Measurements from ENCODE around the gene FGFR3. TPM values are rescaled to one million over a fixed set of nuclear protein-coding genes. Genes with fewer than 3 reads are reported as not detected.

FGFR3 gene
- 38.4 and 49.9 TPM in 2 replicates for total RNA-seq (2014; rRNA removed; shearing (Covaris generic))

- no peak for DNase-seq (ENCODE audit: low spot score)
- in situ Hi-C loops (cut with HindIII; ENCODE audit: low sequenced_read_pairs): no loop called here
Observed at GRCh38 chr4:1792832-1793495, at the start of gene FGFR3. TSS of gene FGFR3 (plus strand) at chr4:1793293. CDS start at chr4:1793935, 642 bp downstream.

GRCh38 chr4:1743551-1743950 is 49.5 kb upstream of the FGFR3 start:
- in situ Hi-C loops (cut with HindIII; ENCODE audit: low sequenced_read_pairs): no loop called here
- no peak for DNase-seq (ENCODE audit: low spot score)

GRCh38 chr4:1743975-1744374 is 49.1 kb upstream of the FGFR3 start:
- no peak for DNase-seq (ENCODE audit: low spot score)
- in situ Hi-C loops (cut with HindIII; ENCODE audit: low sequenced_read_pairs): no loop called here

GRCh38 chr4:1744552-1744951 is 48.5 kb upstream of the FGFR3 start:
- no peak for DNase-seq (ENCODE audit: low spot score)
- in situ Hi-C loops (cut with HindIII; ENCODE audit: low sequenced_read_pairs): no loop called here

- DNase-seq (ENCODE audit: low spot score): no peak
- in situ Hi-C loops (cut with HindIII; ENCODE audit: low sequenced_read_pairs): no loop called here
Observed at GRCh38 chr4:1745165-1745564, 47.9 kb upstream of the FGFR3 start.

GRCh38 chr4:1745697-1746096 is 47.4 kb upstream of the FGFR3 start:
- DNase-seq (ENCODE audit: low spot score): no peak
- in situ Hi-C loops (cut with HindIII; ENCODE audit: low sequenced_read_pairs): no loop called here

DNA sequence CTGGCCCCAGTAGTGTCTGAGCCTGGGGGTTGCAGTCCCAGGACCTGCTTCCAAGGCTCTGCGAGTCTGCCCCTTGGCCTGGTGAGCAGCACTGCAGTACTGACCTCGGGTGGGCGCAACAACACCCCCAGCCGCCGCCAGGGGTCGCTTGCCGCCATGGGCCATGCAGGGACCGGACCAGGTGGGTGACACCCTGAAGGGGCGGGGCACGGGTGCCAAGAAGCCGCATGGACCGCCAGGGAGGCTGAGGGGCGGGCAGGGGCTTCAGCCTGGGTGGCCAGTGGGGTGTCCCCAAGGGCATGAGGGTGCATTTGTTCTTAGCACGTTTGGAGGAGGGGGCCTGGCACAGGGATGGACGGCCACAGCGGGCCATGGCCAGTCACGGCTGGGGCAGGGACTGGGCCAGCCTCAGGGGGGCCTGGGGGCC is 46.8 kb upstream of the FGFR3 start:
- DNase-seq (ENCODE audit: low spot score): peak; percentile 73
- in situ Hi-C loops (cut with HindIII; ENCODE audit: low sequenced_read_pairs): no loop called here

GRCh38 chr4:1746919-1747602 is 46.0 kb upstream of the FGFR3 start:
- peak; percentile 75 for DNase-seq (ENCODE audit: low spot score)
- in situ Hi-C loops (cut with HindIII; ENCODE audit: low sequenced_read_pairs): no loop called here

GRCh38 chr4:1747603-1747967 is 45.5 kb upstream of the FGFR3 start:
- no peak for DNase-seq (ENCODE audit: low spot score)
- in situ Hi-C loops (cut with HindIII; ENCODE audit: low sequenced_read_pairs): no loop called here

DNA sequence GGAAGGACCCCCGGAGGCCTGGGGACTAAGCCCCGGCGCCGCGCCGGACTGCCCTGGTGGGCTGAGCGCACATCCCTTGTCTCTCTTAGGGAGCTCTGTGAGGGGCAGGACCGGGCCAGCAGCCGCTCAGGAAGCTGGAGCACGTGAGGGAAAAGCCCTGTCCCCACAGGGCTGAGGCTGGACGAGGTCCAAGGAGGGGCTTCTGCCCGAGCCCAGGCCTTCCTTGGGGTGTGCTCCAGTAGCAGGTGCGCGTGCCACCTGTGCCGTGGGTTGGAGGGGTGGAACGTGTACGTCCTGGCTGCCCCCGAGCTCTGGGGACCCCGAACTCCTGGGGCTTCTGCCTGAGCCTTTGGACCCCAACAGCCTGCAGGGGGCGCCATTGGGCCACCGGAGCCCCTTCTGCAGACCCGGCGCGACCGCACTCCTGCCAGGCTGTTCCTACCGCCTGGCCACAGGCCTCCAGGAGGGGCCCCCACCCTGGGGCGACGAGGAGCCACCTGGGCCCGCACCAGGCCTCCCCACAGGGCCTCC is 44.6 kb upstream of the FGFR3 start:
- DNase-seq (ENCODE audit: low spot score): peak; percentile 61
- in situ Hi-C loops (cut with HindIII; ENCODE audit: low sequenced_read_pairs): no loop called here

DNA sequence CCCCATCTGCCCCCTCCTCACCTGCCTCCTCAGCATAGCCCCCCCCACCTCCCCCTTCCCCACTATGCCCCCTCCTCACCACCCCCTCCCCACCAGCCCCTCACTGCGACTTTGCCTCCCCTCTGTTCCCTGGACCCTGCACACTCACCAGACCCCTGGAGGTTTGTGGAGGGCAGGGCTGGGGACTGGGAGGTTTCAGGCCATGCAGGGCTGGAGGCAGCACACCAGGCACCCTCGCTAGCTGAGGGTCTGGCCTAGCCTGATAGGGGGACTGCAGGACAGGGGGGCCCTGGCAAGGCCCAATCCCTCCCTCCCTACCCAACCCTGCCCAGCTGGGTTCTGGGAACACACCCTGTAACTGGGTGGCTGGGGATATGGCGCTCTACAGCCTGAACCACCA is 43.7 kb upstream of the FGFR3 start:
- in situ Hi-C loops (cut with HindIII; ENCODE audit: low sequenced_read_pairs): no loop called here

GRCh38 chr4:1749826-1750225 is 43.3 kb upstream of the FGFR3 start:
- in situ Hi-C loops (cut with HindIII; ENCODE audit: low sequenced_read_pairs): no loop called here
- no peak for DNase-seq (ENCODE audit: low spot score)

More for the DNA sequence above, 43.7 kb upstream of the FGFR3 start:
- no peak for DNase-seq (ENCODE audit: low spot score)

DNA sequence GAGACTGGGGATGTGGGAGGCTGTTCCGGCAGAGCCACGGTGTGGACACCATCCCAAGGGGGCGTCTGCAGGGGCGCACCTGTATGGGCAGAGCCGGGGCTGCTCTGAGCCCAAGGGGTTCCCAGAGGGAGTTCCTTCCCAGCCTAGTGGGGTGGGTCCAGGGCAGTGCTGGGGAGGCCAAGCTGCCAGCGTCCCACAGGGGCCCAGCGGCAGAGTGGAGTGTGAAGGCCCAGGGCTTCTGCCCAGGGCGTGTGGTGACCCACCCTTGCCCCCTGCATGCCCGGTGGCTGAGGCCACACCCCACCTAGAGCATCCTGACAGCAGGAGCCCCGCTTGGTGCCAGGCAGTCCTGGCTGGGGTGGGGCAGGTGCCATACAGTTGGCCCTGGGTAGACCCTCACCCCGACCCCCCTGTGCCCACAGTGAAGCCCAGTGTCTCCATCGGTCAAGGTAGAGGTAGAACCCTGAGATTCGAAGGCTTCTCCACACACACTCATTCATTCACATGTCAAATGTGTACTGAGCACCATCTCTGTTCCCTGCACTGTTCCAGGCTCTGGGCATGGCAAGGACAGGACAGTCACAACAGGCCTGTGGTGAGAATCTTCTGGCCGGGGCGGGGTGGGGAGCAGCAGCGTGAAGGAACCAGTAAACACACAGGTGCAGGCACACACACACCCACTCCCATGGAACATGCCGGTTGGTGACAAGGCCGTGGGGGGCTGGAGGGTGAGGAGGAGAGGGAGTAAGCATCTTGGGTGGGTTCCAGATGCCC is 42.5 kb upstream of the FGFR3 start:
- no peak for DNase-seq (ENCODE audit: low spot score)
- in situ Hi-C loops (cut with HindIII; ENCODE audit: low sequenced_read_pairs): no loop called here

GRCh38 chr4:1751155-1751918 is 41.8 kb upstream of the FGFR3 start:
- DNase-seq (ENCODE audit: low spot score): no peak
- in situ Hi-C loops (cut with HindIII; ENCODE audit: low sequenced_read_pairs): no loop called here

- no peak for DNase-seq (ENCODE audit: low spot score)
- in situ Hi-C loops (cut with HindIII; ENCODE audit: low sequenced_read_pairs): no loop called here
Observed at GRCh38 chr4:1751919-1752283, 41.2 kb upstream of the FGFR3 start.

DNA sequence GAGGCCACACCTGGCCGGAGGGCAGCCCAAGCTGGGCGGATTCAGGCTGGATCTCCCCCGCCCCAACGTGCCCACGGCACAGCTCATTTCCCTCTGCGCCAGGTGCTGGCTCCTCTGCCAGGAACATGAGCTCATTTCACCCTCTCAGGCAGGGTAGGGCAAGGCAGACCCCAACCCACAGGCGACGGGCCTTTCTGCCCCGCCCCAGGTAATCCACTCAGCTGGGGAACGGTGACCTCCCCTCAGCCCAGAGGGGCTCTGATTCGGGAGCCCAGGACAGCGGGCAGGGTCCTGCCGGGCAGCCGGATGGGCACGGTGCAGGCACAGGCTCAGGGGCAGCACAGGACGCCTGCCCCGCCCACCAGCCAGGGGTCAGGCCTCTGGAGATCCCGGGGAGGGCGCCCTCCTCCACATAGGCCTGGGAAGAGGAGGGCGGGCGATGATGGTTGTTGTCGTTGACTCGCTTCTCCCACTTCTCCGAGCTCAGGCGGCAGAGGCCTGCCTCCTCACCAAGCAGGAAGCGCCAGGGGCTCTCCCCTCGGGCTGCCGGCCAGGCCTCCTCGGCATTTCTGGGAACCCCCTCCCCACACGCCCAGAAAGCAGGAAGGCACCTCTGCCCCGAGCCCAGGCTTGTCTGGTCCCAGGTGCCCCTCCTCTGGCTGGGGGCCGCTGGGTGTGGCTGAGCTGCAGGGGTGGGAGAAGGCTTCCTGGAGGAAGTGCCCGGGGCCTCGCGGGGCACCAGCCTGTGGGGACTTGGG is 40.6 kb upstream of the FGFR3 start:
- in situ Hi-C loops (cut with HindIII; ENCODE audit: low sequenced_read_pairs): no loop called here

DNA sequence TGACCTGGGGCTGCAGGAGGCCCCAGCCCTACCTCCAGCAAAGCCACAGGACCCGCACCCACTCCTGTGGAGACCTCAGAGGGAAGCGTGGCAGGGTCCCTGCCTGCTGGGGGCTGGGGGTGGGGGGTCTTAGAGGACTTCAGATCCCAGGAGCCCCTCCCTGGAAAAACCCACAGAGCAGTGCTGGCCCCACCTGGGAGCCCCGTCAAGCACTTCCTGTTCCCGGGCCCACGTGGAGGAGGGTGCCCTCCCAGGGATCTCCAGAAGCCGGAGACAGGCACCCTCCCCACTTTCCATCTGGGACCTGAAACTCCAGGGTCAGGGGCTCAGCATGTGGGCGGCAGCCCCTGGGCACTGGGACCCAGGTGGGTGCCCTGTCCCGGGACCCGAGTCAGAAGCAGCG is 39.8 kb upstream of the FGFR3 start:
- in situ Hi-C loops (cut with HindIII; ENCODE audit: low sequenced_read_pairs): no loop called here
- DNase-seq (ENCODE audit: low spot score): no peak

More for the DNA sequence above, 40.6 kb upstream of the FGFR3 start:
- no peak for DNase-seq (ENCODE audit: low spot score)

- no peak for DNase-seq (ENCODE audit: low spot score)
- in situ Hi-C loops (cut with HindIII; ENCODE audit: low sequenced_read_pairs): no loop called here
Observed at GRCh38 chr4:1753697-1754311, 39.3 kb upstream of the FGFR3 start.

Data from G401 (cell line).